Bone marrow (tissue), 2 donors: Measurements from ENCODE around the gene DDX27.

Source experiments
- DNase-seq, 2 donors: peaks; one replicate each; lab custom pipeline; 2025; lab: John Stamatoyannopoulos, UW

Gene DDX27

DNA sequence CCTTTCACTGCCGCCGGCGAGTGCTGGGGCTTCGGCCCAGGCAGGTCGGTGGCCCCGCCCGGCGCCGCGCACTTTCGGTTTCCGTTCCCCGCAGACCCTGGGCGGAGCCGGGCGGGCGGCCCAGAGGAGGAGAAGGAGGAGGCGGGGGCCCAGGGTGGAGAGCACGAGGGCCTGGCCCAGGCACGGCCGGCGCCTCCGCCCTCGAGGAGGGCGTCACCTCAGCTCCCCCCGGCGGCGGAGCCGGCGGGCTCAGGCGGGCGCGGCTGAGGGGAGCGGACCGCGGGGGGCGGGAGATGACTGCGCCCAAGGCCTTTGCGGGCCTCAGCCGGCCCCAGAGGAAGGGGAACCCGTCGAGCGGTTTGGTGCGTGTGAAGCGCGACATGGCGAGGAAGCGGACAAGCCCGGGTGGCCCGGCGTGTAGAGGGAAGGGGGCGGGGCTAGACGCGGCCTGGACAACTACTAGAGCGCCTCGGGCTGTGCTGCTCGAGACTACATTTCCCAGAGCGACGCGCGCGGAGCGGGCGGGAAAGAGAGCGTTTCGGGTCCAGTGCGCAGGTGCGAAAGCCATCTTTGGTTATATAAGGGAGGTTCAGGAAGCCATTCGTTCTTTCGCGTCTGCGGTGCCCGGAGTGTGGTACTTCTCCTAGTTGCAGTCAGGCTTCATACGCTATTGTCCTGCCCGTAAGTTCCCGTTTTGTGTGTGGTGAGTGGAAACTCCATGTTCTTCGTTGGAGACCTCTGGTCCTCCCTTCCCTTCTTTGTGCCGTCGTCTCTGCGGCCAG lies 59.0 kb downstream of the DDX27 start, which contains the start of gene ZNFX1:
ZNFX1 (minus strand) TSS at position 22 of the 782 bp plus-strand sequence. CDS start 2,218 bp downstream, outside the sequence.
- DNase-seq, result peak; percentile 99

DNA sequence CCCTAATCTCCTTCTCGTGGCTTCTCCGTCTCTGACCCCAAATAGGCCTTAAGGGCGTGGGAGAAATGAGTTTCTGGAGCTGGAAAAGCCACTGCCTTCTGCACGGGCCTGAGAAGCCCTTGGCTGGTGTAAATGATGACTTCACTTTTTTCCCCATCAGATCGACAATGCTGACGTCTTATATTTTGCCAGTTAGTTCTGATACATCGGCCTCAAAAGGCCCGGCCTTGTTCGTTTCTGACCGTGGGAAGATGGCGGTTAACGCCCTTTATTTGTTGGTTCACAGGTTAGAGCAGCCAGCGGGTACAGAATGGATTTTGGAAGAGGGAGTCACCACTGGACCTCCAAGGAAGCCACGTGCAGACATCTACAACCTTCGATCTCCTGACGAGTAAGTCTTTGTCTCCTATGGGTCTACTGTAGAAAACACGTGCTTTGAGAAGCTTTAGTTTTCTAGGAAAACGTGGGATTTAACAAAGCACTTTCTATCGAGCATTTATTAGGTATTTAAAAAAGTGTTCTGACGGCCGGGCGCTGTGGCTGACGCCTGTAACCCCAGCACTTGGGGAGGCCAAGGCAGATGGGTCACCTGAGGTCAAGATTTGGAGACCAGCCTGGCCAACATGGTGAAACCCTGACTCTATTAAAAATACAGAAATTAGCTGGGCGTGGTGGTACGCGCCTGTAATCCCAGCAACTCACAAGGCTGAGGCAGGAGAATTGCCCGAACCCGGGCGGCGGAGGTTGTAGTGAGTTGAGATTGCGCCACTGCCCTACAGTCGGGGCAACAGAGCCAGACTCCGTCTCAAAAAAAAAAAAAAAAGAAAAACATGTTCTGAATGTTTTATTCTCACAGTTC lies 59.8 kb downstream of the DDX27 start:
- DNase-seq, result no peak

DNA sequence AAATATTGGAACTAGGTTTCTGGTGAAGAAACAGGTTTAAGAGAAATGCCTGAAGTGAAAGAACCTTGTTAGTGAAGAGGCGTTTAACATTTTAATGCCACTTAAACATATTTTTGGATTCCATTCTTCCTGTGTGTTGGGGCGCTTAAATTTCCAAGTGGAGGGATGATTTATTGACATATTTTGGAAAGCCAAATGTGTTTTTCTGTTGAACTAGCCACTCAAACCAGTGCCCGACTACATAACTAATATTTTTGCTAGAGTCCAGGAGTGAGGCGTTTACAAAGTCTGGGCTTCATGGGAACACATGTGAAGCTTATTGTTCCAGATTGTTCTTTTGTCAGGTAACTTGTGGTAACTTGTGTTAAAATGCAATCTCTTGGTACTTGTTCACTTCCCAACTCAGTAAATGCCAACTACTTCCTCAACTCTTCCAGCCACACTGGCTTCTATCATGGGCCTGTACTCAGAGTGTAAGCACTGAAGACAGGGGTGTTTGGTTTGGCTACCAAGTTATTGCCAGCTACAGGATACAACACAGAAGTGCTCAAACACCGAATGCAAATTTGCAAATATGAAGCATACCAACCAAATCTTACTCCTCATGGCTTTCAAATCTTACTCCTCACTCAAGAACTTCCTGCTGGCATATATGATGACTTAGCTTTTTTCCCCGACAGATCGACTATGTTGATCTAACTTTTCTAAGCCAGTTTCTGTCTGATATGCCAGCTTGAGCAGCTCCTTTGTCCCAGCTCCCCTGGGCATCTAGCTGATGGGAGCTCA lies 60.7 kb downstream of the DDX27 start:
- no peak for DNase-seq

DNA sequence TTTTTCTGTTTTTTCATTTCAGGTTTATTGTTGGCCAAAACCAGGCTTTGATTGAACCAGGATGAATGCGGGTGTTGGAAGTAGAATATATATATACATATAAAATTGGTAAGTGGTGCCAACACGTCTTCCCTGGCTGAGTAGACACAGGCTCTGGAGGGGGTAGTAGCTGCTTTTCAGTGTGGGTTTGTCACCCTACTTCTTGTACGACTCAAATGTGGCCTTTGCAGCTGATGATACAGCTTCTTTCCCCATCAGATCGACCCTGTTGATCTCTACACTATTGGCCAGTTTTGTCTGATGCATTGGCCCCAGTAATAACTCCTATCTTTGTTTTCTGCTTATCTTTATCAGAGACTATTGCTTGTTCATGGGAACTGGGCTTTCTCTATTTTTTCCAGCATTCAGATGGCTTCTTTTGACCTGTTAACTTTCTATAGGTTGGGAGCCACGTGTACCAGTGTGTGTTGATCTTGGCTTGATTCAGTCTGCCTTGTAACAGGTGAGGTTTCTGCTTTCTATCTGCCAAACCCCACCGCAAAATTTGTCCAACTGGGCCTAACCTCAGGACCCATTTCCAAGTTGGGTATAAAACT lies 61.3 kb downstream of the DDX27 start:
- DNase-seq, result no peak

DNA sequence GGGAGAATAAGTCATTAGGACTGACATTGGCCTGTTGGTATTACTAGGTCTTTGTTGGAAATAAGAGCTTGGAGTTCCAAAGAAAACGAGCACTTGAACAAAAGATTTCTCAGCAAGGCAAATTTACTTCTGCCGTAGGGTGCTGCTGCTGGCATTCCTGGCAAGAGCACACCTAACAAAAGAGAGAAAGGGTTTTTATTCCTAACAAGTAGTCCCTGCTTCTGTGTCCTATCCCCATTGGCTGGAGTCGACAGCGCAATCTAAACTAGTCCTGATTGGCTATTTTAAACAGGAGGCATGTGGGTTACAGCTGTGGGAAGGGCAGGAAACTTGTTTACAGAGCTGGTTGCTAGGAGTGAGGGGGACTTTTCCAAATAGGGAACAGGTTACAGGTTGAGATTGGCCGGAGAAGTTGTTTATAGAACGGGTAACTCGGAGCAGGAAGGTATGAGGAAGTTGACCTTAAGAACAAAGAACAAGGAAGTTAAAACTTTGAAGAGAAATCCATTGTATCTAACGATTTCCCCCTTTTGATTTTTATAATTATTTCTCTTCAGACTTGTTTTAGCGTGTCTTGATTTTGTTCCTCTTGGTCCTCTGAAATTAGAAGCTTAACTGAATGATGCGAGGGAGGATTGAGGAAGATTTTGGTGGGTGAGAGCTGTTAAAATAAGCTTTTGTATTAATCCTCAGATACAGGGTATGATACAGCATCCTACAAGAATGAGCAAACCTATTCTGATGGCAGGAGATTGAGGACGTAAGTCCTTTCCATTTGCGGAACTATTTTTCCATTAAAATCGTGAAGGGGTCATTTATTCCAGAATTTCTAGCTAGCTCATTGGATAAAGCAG lies 62.1 kb downstream of the DDX27 start:
- no peak for DNase-seq

DNA sequence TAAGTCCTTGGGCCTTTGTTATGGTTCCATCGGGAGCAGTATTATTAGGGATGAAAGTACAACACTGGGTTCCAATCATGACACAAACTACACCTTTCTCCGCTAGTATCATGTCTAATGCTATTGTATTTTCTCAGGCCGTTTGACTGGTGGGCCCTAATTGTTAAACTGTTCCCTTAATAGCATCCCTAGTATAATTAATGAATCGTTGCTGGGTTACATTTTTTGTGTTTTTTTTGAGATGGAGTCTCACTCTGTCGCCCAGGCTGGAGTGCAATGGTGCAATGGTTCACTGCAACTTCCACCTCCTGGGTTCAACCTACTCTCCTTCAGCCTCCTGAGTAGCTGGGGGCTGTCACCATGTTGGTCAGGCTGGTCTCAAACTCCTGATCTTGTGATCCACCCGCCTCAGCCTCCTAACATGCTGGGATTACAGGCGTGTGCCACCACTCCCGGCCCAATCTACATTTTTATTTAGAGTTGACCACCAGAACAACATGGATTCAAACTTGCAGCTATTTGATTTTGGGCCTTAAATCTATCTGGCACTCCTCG lies 62.8 kb downstream of the DDX27 start:
- DNase-seq, result no peak

DNA sequence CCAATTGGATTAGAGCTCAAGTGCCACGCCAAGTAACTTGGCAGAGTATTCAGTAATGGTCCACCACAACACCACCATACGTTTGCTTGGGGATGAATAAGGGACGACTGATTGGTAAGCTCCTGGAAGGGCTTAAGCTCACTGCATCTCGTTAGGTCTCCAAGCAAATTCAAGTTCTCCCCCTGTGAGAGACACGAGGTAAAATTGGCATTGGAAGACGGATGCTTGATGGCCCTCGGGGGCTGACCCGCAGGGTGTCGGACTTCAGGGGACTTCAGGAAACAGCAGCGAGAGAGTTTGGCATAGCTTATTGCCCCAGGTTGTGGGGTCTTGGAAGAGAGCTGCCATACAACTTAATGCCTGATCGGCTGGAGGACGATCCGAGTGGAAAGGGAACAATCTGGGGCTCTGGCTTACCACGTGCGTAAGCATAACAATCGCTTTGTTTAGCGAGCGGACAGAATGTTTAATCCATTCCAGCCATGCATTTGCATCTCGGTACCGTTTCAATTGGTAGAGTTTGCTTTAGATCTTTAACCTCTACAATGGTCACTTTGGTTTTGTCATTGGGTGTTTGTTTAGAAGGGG lies 63.5 kb downstream of the DDX27 start:
- no peak for DNase-seq

DNA sequence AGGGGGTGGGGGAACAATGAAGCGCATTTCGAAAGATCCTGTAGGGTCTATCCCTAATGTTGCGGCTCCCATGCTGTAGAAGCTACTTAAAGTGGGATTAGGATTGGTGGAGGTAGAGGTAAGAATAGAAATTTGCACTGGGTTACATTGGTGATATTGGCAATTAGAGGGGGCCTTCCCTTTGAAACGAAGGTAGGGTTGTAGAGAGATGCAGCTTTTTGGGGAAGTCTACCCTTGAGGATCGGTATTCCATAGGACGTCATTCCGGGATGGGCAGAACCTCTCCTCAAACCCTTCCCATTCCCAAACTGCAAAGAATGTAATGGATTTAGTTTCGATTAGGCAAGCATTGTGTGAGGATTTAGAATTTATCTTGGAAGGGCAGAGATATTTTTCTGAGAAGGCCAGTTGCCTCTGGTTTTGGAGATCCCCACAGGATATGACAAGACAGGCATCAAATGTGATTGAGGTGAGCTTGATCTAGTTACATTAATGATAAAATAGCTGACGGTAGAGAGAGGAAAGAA lies 64.0 kb downstream of the DDX27 start:
- no peak for DNase-seq

DNA sequence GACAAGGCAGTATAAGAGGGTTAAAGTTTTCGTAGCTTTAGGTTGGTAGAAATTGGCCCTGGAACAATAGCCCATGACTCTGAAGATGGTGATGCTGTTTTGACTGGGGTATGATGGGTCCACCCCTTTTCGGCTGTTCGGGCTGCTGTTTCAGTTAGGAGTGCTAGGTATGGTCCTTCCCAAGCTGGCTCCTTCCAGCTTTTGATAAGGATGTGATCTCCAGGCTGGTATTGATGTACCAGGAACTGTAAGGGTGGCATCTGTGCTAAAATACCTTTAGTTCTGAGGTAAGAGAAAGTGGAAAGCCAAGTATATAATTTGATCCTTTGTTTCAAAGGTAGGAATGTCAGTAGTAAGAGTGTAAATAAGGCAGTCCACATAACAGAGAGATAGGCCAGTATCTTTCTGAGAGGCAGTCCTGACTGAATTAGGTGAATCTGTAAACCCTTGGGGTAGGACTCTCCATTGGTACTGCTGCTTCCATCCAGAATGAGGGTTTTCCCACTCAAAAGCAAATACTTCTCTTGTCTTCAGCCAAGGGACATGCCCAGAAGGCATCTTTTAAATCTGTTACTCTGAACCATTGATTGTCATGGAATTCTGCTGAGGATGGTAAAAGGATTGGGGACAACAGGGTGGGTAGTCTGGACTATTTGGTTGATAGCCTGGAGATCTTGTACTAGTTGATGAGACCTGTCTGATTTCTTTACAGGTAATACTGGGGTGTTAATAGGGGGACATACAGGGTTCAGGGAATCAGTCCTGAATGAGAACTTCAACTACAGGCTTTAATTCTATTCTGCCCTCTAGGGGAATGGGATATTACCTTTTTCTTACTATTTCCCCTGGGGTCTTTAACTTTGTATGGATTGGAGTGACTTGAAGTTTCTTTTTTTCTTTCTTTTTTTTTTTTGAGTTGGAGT lies 64.7 kb downstream of the DDX27 start:
- no peak for DNase-seq

DNA sequence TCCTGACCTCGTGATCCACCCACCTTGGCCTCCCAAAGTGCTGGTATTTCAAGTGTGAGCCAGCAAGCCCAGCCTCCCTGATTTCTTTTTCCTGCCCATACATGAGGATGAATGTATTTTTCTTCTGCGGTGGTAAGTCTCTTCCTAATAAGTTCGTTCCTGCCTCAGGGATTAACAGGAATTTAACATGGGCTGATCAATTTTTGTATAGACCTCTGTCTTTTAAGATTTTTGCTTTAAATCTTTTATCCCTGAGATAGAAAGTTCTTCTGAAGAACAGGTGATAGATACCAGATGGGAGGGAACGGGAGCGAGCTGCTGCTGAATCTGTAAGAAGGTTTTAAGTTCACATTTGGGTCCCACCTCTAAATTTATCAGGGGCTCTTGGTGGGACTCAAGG lies 65.6 kb downstream of the DDX27 start:
- no peak for DNase-seq

DNA sequence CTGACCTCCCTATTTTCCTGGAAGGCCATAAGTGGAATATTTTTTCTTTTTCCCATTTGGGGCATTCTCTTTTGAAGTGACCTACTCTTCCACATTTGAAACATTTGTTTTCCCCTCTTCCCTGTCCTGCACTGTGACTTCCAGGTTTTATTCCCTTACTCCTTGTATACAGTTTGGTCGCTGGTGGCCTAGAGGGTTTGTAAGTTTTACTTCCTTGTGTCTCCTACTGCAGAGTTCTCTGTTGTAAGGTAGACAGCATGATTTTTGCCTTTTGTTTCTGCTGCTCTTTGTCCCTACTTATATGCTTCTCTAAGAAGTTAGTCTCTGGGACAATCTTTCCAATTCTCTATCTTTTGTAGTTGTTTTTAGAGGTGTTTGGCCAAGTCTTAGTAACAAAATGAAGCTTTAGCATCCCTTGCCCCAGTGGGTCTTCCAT lies 66.0 kb downstream of the DDX27 start:
- no peak for DNase-seq

DNA sequence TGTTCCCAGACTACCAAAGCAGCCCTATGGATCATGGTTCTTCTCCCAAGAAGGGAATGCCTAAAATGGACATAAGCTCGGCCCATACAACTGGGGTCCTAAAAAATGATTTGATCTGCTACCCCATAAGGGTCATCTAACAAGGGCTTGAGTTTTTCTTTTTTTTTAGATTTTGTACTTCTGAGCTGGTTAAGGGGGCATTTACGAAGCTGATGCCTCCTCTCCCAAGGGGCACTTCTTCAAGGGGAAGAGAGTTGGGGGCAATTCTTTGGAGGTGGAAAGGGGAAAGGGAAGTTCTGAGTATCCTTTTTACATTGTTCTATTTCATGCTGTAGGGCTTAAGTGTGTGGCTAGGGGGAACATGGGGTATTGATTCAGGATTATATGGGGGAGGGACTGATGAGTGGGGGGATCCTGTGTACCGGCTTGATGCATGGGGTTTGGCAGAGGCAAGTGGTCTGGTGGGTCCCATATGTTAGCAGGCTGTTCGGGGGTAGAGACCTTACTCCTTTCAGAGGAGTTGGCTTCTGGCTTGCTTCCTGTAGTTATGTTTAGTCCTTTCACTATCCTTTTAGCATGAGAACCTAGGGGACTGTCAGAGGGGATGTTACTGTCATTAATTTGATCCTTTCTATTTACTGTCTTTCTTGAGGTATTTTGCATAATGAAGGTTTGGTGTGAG lies 66.7 kb downstream of the DDX27 start:
- DNase-seq, result no peak

DNA sequence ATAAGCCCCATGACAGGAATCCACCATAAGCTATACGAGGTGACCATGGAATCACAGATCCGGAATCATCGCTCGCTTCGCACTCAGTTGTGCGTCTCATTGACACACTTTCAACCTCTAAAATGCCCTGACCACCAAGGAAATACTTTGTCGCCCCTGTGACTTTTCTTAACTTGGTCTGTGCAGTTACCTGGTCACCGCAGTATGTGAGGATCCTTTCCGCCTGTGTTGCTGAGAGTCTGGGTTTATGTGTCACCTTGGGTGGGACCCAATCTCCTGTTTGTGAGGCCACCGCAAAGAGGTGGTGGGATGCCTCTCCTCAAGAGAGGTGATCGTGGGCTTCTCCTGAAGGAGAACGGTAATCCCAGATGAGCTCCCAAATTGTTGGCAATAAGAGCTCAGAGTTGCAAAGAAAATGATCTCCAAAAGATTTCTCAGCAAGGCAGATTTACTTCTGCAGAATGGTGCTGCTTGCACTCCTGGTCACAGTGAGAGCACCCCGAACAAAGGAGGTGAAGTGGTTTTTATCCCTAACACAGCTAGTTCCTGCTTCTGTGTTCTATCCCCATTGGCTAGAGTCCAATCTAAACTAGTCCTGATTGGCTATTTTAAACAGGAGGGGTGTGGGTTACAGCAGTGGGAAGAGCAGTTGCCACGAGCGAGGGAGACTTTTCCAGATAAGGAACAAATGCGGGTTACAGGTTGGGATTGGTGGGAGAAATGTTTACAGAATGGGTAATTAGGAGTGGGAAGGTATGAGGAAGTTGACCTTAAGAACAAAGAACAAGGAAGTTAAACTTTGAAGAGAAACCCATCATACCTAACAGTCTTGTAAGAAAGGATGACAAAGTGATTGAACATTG lies 67.7 kb downstream of the DDX27 start:
- no peak for DNase-seq

DNA sequence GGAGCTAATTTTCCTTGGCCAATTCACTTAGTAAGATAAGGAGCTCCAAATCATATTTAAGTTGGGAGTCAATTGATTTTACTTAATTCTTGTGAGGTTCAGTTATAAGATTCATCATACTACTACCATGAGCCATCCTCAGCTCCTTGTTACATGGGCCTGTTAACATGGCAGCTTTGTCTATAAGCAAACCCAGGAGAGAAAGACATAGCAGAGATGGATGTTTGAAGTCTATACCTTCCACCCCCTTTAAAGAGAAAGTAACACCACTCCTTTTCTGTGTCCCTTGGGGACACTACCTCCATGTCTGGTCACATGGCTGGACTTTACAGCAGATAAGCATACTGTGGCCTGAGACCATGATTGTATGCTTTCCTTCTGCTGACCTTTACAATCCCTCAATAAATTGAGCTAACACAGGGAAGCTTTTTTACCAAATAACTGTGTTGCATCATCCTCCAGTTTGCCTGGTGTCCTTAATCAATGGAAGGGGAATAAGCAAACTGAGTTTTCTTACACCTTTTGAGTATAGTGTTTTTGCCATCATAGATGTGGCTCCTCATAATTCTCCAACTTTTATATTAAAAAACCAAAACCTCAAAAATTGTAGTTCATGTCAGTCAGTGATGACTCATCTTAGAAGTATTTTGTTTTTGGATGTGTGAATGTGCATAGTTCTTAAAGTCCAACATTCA lies 68.5 kb downstream of the DDX27 start:
- no peak for DNase-seq

DNA sequence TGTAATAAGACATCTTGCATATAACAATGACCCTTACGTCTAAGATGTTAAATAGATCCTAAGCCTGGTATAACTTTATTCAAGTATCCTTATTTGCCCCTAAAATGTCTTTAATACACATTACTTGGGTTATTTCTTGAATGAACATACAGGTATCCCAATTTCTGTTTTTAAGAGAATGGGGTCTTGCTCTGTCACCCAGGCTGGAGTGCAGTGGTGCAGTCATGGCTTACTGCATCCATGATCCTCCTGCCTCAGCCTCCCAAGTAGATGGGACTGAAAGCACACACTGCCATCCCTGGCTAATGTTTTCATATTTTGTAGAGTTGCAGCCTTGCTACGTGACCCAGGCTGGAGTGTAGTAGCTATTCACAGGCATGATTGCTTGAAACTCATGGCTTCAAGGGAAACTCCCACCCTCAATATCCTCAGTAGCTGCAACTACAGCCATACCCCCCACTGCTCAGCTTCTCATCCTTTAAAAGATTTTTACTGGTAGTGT lies 69.1 kb downstream of the DDX27 start:
- no peak for DNase-seq
